Activated CD8-positive, alpha-beta memory T cell treated with anti-CD3 and anti-CD28 coated beads, Interleukin-2, amount 50 U/mL, for 24 hours (primary cell): ENCODE measurements around the gene RAB25.

Source experiments
- DNase-seq: peaks from one replicate; pipeline ENCODE4 v3.0.0-alpha.2; 2020; ENCODE audit errors: extremely low read depth

RAB25 gene

DNA sequence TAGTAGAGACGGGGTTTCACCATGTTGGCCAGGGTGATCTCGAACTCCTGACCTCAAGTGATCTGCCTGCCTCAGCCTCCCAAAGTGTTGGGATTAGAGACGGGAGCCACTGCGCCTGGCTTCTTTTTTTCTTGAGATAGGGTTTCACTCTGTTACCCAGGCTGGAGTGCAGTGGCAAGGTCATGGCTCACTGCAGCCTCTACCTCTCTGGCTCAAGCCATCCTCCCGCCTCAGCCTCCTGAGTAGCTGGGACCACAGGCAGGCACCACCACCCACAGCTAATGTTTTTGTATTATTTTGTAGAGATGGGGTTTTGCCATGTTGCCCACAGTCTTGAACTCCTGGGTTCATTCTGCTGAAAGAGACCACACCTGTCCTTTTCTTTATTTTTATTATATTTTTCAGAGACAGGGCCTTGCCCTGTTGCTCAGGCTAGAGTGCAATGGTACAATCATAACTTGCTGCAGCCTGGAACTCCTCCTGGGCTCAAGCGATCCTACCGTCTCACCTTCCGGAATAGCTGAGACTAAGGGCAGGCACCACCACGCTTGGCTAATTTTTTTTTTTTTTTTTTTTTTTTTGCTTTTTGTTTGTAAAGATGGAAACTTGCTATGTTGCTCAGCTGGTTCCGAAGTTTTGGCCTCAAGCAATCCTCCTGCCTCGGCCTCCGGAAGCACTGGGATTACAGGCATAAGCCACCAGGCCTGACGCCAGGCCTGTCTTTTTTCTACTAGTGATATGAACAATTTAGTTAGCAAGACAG lies 56.6 kb downstream of the RAB25 start:
- DNase-seq, result no peak

DNA sequence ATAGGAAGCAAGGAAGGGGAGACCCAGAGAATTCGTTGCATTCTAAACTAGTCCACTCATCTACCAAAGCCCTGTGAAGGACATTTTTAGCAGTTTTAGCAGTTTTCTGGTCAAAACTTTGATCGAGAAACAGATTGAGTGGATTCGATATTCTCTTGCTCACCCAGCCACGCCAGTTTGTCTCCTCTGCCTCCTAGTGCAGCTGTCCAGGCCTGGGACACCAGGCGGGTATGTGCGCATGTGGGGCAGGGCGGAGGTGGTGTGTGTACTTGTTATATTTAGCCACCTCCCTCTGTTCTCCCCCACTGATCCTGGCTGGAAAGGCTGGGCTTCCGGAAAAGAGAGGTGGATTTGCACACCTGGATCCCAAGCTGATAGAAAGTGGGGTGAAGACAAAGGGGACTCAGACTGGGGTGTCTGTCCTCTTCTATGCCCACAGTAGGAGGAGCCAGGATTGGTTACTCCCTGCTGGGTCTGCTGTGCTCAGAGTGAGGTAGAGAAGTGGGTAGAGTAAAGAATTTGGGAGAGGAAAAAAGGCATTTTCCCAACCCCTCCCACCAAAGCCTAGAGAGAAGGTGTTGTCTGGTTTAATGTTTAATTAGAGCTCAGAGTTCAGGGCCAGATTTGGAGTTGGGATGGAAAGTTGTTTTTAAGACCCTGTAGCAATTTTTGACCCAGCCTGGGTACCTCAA lies 57.4 kb downstream of the RAB25 start:
- DNase-seq, result no peak

DNA sequence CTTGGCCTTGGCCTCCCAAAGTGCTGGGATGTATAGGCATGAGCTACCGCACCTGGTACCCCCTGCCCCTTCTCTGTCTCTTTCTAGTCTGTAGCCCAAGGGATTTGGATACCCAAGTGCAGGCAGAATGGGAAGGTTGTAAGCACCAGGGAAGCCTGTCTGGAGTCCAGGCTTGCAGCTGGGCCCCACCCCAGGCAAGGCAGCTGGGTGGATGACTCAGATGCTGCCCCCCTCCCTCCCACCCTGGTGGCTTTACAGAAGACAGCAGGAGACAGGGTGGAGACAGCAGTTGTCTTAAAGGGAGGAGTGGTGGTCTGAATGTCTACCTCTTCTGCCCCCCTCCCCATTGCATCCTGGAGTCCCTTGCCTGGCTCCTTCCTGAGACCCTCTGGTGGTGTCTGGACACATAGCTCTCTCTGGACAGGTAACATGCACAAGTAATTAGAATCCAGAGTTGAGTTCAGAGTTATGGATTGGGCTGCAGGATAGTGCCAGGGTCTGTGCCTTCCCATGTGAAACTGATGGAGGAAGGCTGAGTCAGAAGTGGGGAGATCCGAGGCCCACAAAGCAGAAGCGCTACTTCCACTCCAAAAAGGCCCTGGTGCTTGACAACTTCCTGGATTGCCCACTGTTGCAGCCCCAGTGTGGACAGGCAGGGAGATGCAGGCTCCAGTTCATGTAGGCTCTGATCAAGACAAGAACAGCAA lies 58.7 kb downstream of the RAB25 start:
- DNase-seq, result no peak
